CD14-positive monocyte (primary cell): Measurements from ENCODE around the gene ZCCHC2. TPM values are rescaled to one million over a fixed set of nuclear protein-coding genes. Genes with fewer than 3 reads are reported as not detected.

Source experiments
- DNase-seq, 3 donors: peaks; one replicate each; pipeline ENCODE4 v3.0.0-alpha.2; 2011 to 2022
- H2AFZ ChIP-seq: 2 replicates; pipeline ENCODE4 v1.6.0; 2012; ENCODE audit warnings: mild to moderate bottlenecking, low read depth, low read length, inconsistent platforms; ENCODE audit not compliant: insufficient read depth, poor library complexity, severe bottlenecking
- H3K27ac ChIP-seq, 2 donors: 1 replicate in 1 of 2; 2 replicates in 1 of 2; pipeline ENCODE4 v1.5.1; 2012 to 2013; ENCODE audit warnings: low read length in 2 of 2, control low read depth in 1 of 2, inconsistent platforms in 1 of 2, low read depth in 1 of 2, mild to moderate bottlenecking in 1 of 2
- H3K27me3 ChIP-seq, 2 donors: one replicate each; pipeline versions ENCODE4 v1.6.0 to v1.6.1; 2011 to 2013; ENCODE audit warnings: low read length in 2 of 2; ENCODE audit not compliant: control insufficient read depth in 2 of 2, insufficient read depth in 2 of 2
- H3K36me3 ChIP-seq, 2 donors: replicated peaks in 1 of 2; 1 replicate in 1 of 2; 2 replicates in 1 of 2; pipeline versions ENCODE4 v1.5.1 to v1.6.1; 2012 to 2013; ENCODE audit warnings: low read length in 2 of 2, control low read depth in 1 of 2, inconsistent platforms in 1 of 2, mild to moderate bottlenecking in 1 of 2; ENCODE audit not compliant: insufficient read depth in 2 of 2, control insufficient read depth in 1 of 2
- H3K4me1 ChIP-seq, 2 donors: 1 replicate in 1 of 2; 2 replicates in 1 of 2; pipeline versions ENCODE4 v1.5.1 to v1.6.1; 2012 to 2013; ENCODE audit warnings: low read length in 2 of 2, control low read depth in 1 of 2, inconsistent platforms in 1 of 2, mild to moderate bottlenecking in 1 of 2, moderate library complexity in 1 of 2; ENCODE audit not compliant: insufficient read depth in 2 of 2, control insufficient read depth in 1 of 2
- H3K4me2 ChIP-seq: replicated peaks from 2 replicates; pipeline ENCODE3; 2012; ENCODE audit warnings: low read length, moderate library complexity, mild to moderate bottlenecking; ENCODE audit not compliant: poor library complexity, severe bottlenecking; ENCODE audit errors: extremely low read depth
- H3K4me3 ChIP-seq, 3 experiments: fragments of 200-600 bp in 1 of 3; sonication (generic) in 1 of 3; replicated peaks in 1 of 3; 1 replicate in 2 of 3; 2 replicates in 1 of 3; pipeline ENCODE4 v1.5.1; 2011 to 2013; ENCODE audit warnings: low read length in 3 of 3, mild to moderate bottlenecking in 3 of 3, control low read depth in 2 of 3, low read depth in 2 of 3, inconsistent platforms in 1 of 3, moderate library complexity in 1 of 3
- H3K79me2 ChIP-seq: 2 replicates; pipeline ENCODE4 v1.6.0; 2012; ENCODE audit warnings: mild to moderate bottlenecking, control low read depth, inconsistent platforms, low read length, moderate library complexity; ENCODE audit not compliant: insufficient read depth
- H3K9ac ChIP-seq: 2 replicates; pipeline ENCODE4 v1.6.0; 2017; ENCODE audit warnings: low read length, mild to moderate bottlenecking; ENCODE audit not compliant: insufficient read depth, poor library complexity, severe bottlenecking
- H3K9me3 ChIP-seq, 2 donors: replicated peaks in 1 of 2; 1 replicate in 1 of 2; 2 replicates in 1 of 2; pipeline versions ENCODE4 v1.5.1 to v1.6.1; 2012 to 2013; ENCODE audit warnings: low read length in 2 of 2, control low read depth in 1 of 2; ENCODE audit not compliant: control insufficient read depth in 1 of 2, insufficient read depth in 1 of 2
- H4K20me1 ChIP-seq: 2 replicates; pipeline ENCODE4 v1.6.0; 2012; ENCODE audit warnings: mild to moderate bottlenecking, low read length, control low read depth, moderate library complexity; ENCODE audit not compliant: insufficient read depth
- H3K27ac Mint-ChIP-seq, 7 donors: one replicate each; pipeline ENCODE4 v1.8.0; 2020; ENCODE audit warnings: mild to moderate bottlenecking in 7 of 7, mixed read lengths in 7 of 7, moderate library complexity in 6 of 7, inconsistent platforms in 2 of 7
- H3K27me3 Mint-ChIP-seq, 3 donors: one replicate each; pipeline ENCODE4 v1.8.0; 2021 to 2022; ENCODE audit warnings: low read depth in 3 of 3, mild to moderate bottlenecking in 3 of 3, mixed read lengths in 3 of 3, moderate library complexity in 3 of 3, inconsistent platforms in 1 of 3
- H3K36me3 Mint-ChIP-seq, 2 donors: one replicate each; pipeline ENCODE4 v1.8.0; 2020; ENCODE audit warnings: mixed read lengths in 2 of 2, inconsistent platforms in 1 of 2, mild to moderate bottlenecking in 1 of 2
- H3K4me1 Mint-ChIP-seq: one replicate; pipeline ENCODE4 v1.8.0; 2020; ENCODE audit warnings: mild to moderate bottlenecking, mixed read lengths
- H3K4me3 Mint-ChIP-seq, 2 donors: one replicate each; pipeline ENCODE4 v1.8.0; 2020; ENCODE audit warnings: mild to moderate bottlenecking in 2 of 2, mixed read lengths in 2 of 2, moderate library complexity in 1 of 2
- H3K9me3 Mint-ChIP-seq, 7 donors: one replicate each; pipeline ENCODE4 v1.8.0; 2020 to 2022; ENCODE audit warnings: mixed read lengths in 7 of 7, mild to moderate bottlenecking in 6 of 7, moderate library complexity in 6 of 7, inconsistent platforms in 2 of 7
- CTCF ChIP-seq: fragments of 200-600 bp; IDR thresholded peaks from one replicate; pipeline ENCODE4 v1.8.0; 2022; ENCODE audit warnings: antibody characterized with exemption, mild to moderate bottlenecking
- WGBS: methylation state at CpG from one replicate; pipeline ENCODE4 v1.1.5; 2013; ENCODE audit warnings: missing lambda C conversion rate; ENCODE audit not compliant: insufficient coverage; 5-methylcytosine and 5-hydroxymethylcytosine counted together
- intact Hi-C, 2 donors: fragments of 100-400 bp; cut with micrococcal nuclease; formaldehyde crosslinking; loops; one replicate each; pipeline versions ENCODE4 v1.15.0 to v1.15.1; 2023
- polyA plus RNA-seq, 3 donors: library from polyadenylated mRNA; depleted of rRNA in 1 of 3; unstranded in 2 of 3; stranded (reverse) in 1 of 3; fragments of 300-500 nt in 2 of 3; fragments of >200 nt in 1 of 3; fragmentation: Illumina TruSeq in 2 of 3; gene quantifications; 1 replicate in 2 of 3; 2 replicates in 1 of 3; pipeline ENCODE4 v1.2.3, GENCODE V29; 2012 to 2021

ZCCHC2 gene
- polyA plus RNA-seq, 3 donors = 0.59 to 24.9 (median 0.71) TPM

- H3K27ac ChIP-seq = no peak overlapping the region
- no peak overlapping the region for H2AFZ ChIP-seq
- intact Hi-C loops = loop anchor here in 1 of 2 donors (10.0 kb wide), 1 partner anchor 403 kb away; the partner anchor contains the start of genes PIGN and RELCH
- no peak overlapping the region for H3K27ac Mint-ChIP-seq
- H3K36me3 Mint-ChIP-seq = peaks cover 10 to 13% of the 10 kb centered on the region in 2 donors
- peaks cover 39% of the 10 kb centered on the region for H3K4me1 Mint-ChIP-seq
- H3K9me3 ChIP-seq = no peaks in the 10 kb centered on the region
- peaks cover 18% of the 10 kb centered on the region for H4K20me1 ChIP-seq
- no peak overlapping the region for H3K4me3 ChIP-seq
- TF ChIP-seq CTCF = no peak
- H3K36me3 ChIP-seq = peaks cover 0 to 13% of the 10 kb centered on the region in 2 donors
- H3K4me2 ChIP-seq = no peak overlapping the region
- H3K27me3 Mint-ChIP-seq = peaks cover 7 to 23% (median 12%) of the 10 kb centered on the region in 3 donors
- 79% methylated on average over 7 of the region's 9 CpGs for WGBS
- H3K4me1 ChIP-seq = peaks cover 12 to 23% of the 10 kb centered on the region in 2 donors
- H3K9ac ChIP-seq = no peak overlapping the region
- no peaks in the 10 kb centered on the region for H3K79me2 ChIP-seq
- DNase-seq = no peak
- peaks cover 0 to 2% of the 10 kb centered on the region in 2 donors for H3K27me3 ChIP-seq
- H3K4me3 Mint-ChIP-seq = no peak overlapping the region
- peaks cover 0 to 2% (median 1%) of the 10 kb centered on the region in 7 donors for H3K9me3 Mint-ChIP-seq
Measured at GRCh38 chr18:62587689-62588088, 64.9 kb downstream of the ZCCHC2 start.

GRCh38 chr18:62588217-62588616, 65.4 kb downstream of the ZCCHC2 start:
- no peak for DNase-seq
- WGBS = 83% methylated on average over 2 of the region's 3 CpGs
- peaks cover 7 to 28% (median 12%) of the 10 kb centered on the region in 3 donors for H3K27me3 Mint-ChIP-seq
- Histone ChIP-seq H3K27ac (no peak overlapping the region), H3K36me3 (peaks cover 0 to 13% of the 10 kb centered on the region in 2 donors), H3K9me3 (no peaks in the 10 kb centered on the region), H3K79me2 (no peaks in the 10 kb centered on the region), H3K4me1 (peaks cover 12 to 22% of the 10 kb centered on the region in 2 donors), H3K4me2 (no peak overlapping the region), H4K20me1 (peaks cover 18% of the 10 kb centered on the region), H3K27me3 (peaks cover 0 to 2% of the 10 kb centered on the region in 2 donors), H3K4me3 (no peak overlapping the region), H2AFZ (no peak overlapping the region), H3K9ac (no peak overlapping the region)
- peaks cover 10 to 13% of the 10 kb centered on the region in 2 donors for H3K36me3 Mint-ChIP-seq
- intact Hi-C loops = loop anchor here in 1 of 2 donors (10.0 kb wide), 1 partner anchor 403 kb away; the partner anchor contains the start of genes PIGN and RELCH
- peaks cover 0 to 4% (median 1%) of the 10 kb centered on the region in 7 donors for H3K9me3 Mint-ChIP-seq
- peaks cover 34% of the 10 kb centered on the region for H3K4me1 Mint-ChIP-seq
- TF ChIP-seq CTCF = no peak
- no peak overlapping the region for H3K27ac Mint-ChIP-seq
- no peak overlapping the region for H3K4me3 Mint-ChIP-seq
